ENCODE measurements around the gene EEF2KMT.
A peak's percentile ranks its signal among the peaks of the same experiment; 100 is the strongest.
"Not testable (repeated sequence)": the region's sequence is repeated elsewhere in the genome, so short reads cannot be mapped to it uniquely, and the experiment has no call there.

EEF2KMT gene

DNA sequence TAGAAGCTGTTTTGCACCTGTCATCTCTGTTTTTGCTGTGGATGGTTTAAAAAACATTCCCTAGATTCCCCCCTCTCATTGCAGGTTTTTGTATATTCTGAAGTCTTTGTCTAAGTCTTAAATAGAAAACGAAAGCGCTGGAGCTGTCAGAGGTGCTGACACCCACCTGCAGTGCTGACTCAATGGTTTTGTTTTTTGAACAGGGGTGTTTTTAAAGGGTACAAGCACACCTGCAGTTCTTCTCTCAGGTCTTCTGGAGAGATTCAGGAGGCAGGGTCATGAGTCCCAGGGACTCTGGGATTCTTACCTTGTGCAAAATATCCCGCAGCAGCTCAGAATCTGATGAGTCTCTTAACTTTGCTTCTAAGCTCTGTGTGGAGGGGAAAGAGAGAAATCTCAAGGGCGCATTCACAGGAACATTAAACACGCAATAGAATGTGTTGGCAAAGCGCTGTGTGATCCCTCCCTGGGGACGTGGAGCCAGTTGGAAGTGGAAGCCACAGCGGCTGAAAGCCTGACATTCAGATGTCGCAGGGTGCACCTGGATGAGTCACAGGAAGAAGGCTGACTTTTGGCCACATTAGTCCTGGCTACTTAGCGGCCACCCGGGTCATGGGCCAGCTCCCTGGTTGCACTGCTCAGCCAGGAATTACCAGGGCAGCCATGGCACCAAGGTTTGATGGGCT is 2.3 kb downstream of the EEF2KMT start:
- not testable (repeated sequence) for DNase-seq (ENCODE audit: low read depth in 2 of 2)

DNA sequence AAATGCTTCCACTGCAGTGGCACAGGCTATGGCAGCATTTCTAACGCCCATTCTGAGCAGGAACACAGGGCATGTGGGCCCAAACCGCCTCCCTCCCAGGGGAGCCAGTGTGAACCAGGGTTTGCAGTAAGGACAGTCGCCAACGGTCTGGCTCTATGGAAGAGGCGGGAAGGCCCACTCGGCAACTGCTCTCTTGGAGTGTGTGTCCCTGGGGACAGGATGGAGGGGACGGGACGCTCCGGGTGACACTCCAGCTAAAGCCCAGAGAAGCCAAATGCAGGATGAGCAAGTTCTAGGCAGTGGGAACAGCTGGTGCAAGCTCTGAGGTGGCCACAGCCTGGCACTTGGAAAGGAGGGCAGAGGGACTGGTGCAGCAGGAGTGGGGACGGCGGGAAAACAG is 3.8 kb downstream of the EEF2KMT start:
- not testable (repeated sequence) for DNase-seq (ENCODE audit: low read depth in 2 of 2)

- not testable (repeated sequence) for DNase-seq (ENCODE audit: low read depth in 2 of 2)
Observed at GRCh38 chr16:5093081-5093480, 4.5 kb downstream of the EEF2KMT start.

GRCh38 chr16:5090592-5090991 is 7.0 kb downstream of the EEF2KMT start:
- DNase-seq (ENCODE audit: low read depth in 2 of 2), result not testable (repeated sequence)

GRCh38 chr16:5089911-5090555 is 7.6 kb downstream of the EEF2KMT start:
- DNase-seq (ENCODE audit: low read depth in 2 of 2), result not testable (repeated sequence)

DNA sequence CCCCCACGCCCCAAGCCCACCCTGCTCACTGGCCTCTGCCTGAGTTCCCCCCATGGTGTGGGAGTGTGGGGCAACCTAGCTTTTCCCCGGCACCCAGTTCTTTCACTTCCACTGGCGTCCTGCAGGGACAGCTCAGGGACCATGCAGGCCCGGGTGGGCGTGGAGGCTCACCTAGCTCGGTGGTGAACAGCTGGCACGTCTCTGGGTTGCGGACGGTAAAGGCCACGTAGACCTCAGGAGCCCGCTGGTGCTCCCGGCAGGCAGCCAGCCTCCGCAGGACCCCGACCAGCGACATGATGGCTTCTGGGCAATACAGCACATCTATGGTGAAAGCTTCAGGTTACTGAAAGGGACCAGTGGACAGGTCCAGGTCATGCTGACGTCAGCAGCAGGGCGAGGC is 8.7 kb downstream of the EEF2KMT start:
- DNase-seq (ENCODE audit: low read depth in 2 of 2), result not testable (repeated sequence)

DNA sequence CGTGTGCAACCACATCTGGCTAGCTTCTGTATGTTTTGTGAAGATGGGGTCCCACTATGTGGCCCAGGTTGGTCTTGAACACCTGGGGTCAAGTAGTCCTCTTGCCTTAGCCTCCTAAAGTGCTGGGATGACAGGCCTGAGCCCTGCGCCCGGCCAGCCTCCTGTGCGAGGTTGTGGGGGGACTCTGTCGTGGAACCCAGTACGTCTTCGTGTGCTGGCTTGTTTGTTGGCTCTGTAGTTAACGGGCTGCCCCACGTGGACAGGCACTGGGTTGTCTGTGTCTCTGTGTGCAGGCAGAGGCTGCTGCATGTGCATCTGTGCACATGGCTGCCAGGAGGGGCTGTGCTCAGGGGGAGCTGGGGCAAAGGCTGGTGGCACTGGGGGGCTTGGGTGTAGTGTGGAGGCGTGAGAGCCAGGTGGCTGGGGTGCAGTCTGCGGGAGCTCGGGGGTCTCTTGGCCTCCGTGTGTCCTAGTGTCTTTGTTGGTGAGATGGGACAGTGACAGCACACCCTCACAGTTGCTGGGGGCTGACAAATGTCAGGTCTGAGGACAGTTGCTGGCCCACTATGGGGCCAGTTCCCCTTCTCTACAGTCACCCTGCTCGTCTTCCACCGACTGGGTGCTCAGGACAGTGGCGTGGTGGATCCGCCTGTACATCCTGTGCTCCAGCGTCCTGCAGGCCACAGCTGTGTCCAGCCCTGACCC is 9.4 kb downstream of the EEF2KMT start:
- DNase-seq (ENCODE audit: low read depth in 2 of 2), result not testable (repeated sequence)

DNA sequence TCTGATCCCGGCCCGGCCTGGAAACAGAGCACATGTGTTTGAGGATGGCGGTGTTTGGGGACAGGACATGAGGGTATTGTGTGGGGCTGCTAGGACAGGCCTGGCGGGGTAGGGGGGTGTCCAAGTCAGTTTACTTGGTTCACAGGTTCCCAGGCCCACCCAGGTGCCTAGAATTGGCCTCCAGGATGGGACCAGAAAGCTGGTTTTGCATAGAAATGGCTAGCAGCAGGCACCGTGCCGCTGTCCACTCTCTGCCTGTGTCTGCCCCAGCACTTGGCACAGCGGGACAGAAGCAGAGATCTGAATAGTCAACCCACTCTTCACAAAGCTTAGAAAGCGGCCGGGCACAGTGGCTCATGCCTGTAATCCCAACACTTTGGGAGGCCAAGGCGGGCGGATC is 11.9 kb downstream of the EEF2KMT start:
- DNase-seq (ENCODE audit: low read depth in 2 of 2), result not testable (repeated sequence)

DNA sequence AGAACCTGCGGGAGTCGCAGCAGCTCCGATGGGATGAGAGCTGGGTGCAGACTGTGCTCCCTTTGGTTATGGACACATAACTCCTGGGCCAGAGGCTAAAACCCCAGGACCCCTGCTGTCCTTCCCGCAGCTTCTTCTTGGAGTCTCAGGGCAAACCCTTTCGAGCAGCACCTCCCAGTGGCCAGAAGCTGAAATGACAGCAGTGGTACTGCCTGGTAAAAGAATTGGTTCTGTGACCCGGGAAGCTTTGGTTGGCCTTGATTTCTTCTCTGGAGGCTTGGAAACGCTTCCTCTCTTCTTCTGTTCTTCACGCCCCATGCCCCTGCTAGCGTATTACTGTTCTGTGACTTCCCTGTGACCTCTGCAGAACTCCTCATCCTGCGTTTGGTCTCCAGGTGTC is 12.8 kb downstream of the EEF2KMT start:
- peak; percentile 34 to 43 for DNase-seq (ENCODE audit: low read depth in 2 of 2)

DNA sequence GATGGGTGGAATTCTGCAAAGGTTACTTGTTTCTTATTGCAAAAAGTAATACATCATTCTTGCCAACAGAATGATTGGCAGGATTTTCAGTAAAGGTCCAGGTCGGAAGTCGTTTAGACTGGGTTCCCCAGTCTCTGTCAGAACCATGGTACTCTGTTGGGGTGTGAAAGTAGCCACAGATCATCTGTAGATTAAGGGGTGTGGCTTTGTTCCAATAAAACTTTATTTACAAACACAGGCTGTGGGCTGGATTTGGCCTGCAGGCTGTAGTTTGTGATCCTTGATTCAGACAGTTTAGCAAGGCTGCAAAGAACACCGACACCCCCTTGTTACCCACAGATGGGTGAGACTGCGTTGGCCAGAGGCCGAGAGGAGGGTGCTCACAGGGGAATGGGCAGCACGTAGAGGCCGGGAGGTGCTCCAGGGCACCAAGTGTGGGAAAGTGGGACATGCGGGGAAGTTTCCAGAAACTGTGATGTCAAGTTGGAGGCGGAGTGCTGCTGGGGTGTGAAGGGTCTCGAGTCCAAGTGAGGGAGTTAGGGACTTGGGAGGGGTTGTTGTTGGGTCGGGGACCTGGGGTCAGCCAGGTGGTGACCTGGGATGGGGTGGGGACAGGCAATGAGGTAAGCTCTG is 13.4 kb downstream of the EEF2KMT start:
- DNase-seq (ENCODE audit: low read depth in 2 of 2), result not testable (repeated sequence)

DNA sequence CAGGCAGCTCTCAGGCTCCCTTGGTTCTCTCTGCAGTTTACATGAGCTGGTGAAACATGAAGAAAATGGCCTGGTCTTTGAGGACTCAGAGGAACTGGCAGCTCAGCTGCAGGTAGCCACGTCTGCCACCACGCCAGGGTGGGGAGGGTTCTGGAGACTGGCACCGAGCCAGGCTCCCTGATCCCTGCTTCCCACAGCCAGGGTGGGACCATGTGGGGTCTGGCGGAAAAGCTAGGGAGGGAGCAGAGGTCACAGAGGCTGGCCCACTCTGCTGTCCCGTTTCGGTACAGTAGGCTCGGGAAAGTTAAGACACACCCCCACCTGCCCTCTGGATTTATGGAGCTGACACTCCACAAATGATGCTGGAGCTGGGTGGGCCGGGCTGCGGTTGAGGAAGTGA is 13.9 kb downstream of the EEF2KMT start:
- not testable (repeated sequence) for DNase-seq (ENCODE audit: low read depth in 2 of 2)

GRCh38 chr16:5080996-5081395 is 16.6 kb downstream of the EEF2KMT start:
- DNase-seq (ENCODE audit: low read depth in 2 of 2), result not testable (repeated sequence)

- not testable (repeated sequence) for DNase-seq (ENCODE audit: low read depth in 2 of 2)
Observed at GRCh38 chr16:5080461-5080860, 17.1 kb downstream of the EEF2KMT start.

DNA sequence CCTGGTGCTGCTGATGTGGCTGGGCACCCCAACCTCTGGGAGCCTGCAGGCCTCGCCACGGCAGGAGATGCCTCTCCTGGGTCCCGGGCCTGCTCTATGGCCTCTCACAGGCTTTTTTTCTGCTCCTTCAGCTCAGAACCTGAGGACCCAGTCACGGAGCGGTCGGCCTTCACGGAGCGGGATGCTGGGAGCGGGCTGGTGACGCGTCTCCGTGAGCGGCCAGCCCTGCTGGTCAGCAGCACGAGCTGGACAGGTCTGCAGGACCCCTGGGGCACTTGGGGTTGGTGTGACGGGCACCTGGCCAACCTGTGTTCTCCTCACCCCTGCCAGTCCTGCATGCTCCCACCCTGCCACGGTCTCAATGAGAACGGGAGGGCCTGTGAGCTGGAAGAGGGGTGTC is 19.0 kb downstream of the EEF2KMT start:
- no peak for DNase-seq (ENCODE audit: low read depth in 2 of 2)

GRCh38 chr16:5077304-5077703 is 20.3 kb downstream of the EEF2KMT start:
- DNase-seq (ENCODE audit: low read depth in 2 of 2), result no peak

DNA sequence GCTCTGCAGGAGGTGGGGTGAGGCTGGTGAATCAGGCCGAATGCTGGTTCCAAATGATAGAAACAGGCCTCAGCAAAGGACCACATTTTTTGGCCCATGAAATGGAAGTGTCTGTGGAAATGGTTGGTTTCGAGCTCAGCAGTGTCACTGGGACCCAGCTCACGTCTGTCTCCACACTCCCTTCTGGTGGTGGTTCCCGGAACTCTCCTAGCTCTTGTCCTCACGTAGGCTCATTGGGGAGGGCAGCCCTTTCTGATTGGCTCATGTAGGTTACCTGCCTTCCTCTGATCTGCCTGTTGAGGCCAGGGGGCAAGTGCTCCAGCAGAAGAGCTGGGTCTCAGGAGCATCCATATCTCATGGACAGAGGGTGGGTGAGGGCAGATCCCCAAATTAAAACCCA is 22.0 kb downstream of the EEF2KMT start:
- DNase-seq (ENCODE audit: low read depth in 2 of 2), result no peak

DNA sequence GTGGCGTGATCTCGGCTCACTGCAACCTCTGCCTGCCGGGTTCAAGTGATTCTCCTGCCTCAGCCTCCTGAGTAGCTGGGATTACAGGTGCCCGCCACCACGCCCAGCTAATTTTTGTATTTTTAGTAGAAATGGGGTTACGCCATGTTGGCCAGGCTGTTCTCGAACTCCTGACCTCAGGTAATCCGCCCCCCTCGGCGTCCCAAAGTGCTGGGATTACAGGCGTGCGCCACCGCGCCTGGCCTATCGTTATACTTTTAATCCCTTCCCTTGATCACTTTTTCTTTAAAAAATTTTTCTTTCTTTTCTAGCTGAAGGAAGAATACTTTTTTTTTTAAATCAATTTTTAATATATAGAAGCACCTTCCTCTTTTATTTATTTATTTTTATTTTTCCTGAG is 23.8 kb downstream of the EEF2KMT start:
- DNase-seq (ENCODE audit: low read depth in 2 of 2), result not testable (repeated sequence)

DNA sequence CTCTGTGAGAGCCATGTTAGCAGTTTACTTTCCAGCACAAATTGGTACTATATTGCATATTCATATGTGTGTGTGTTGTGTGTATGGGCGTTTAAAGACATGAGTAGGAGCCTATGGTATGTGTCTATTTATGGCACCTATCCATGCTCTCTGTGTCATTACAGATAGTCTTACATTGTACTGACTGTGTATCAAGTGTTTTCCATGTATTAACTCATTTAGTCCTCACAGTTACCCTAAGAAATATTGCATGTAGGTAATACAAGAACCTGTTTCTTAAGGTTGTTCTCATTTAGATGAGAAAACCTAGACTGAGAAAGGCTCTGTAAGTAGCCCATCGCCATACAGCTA is 24.3 kb downstream of the EEF2KMT start:
- DNase-seq (ENCODE audit: low read depth in 2 of 2), result no peak

DNA sequence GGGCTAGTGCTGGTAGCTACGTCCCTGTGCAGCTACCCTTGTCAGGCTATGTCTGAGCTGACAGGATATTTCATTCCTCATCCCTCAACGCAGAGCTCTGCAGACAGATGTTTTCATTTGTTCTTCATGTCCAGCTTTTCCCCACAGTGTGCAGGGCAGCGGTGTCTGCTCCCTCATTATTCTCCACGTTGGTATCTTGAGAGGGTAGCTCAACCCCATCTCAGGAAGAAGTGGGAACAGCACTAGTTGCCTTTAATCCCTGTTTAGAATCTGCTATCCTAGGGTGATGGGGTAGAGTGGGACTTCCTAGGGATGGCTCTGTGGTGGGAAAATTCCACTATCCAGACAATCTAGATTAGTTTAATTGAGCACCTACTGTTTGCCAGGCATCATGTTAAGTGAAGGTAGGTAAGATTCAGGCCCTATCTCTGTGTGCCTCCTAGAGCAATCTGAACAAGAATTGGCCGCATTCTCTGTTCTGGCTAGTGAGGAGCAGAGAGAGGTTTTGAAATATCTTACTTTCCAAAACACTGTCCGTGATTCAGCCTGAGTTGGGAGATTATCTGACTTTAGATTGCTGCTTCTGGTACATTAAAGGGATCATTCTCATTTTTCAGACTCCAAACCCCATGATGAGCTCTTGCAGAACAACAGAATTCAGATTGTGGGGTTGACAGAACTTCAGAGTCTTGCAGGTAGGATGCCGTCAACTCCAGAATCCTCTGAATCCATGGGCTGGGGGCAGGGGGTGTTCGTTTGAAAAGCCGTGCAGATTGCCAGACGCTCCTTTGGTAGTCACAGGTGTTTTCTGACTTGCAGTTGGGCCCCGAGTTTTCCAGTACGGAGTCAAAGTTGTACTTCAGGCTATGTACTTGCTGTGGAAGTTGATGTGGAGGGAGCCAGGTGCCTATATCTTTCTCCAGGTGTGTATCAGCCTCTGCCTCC is 25.0 kb downstream of the EEF2KMT start:
- no peak for DNase-seq (ENCODE audit: low read depth in 2 of 2)

GRCh38 chr16:5071681-5072333 is 25.8 kb downstream of the EEF2KMT start, which contains the start of gene ALG1:
Gene ALG1, plus strand, starts transcription at chr16:5071843. Its CDS starts 7 bp downstream, at chr16:5071850.
- DNase-seq (ENCODE audit: low read depth in 2 of 2), result peak; percentile 85 to 87

- DNase-seq (ENCODE audit: low read depth in 2 of 2), result no peak
Observed at GRCh38 chr16:5071341-5071680, 26.3 kb downstream of the EEF2KMT start.

Measured in stimulated activated CD4-positive, alpha-beta T cell treated with anti-CD3 and anti-CD28 coated beads, Interleukin-1b, Interleukin-23, amount 100 ng/mL, for 4 hours (primary cell).